HG03575 (cell line): ENCODE measurements around the gene PTPRG.

ENCODE experiments used
- ATAC-seq: cut with Tn5 transposase; IDR thresholded peaks from one replicate; pipeline ENCODE4 v1.9.1; 2021; ENCODE audit not compliant: unreplicated experiment, insufficient number of reproducible peaks, low FRiP score; ENCODE audit errors: extremely low read depth

The PTPRG gene

GRCh38 chr3:61637088-61638051, 76.0 kb downstream of the PTPRG start:
- ATAC-seq, result no peak

DNA sequence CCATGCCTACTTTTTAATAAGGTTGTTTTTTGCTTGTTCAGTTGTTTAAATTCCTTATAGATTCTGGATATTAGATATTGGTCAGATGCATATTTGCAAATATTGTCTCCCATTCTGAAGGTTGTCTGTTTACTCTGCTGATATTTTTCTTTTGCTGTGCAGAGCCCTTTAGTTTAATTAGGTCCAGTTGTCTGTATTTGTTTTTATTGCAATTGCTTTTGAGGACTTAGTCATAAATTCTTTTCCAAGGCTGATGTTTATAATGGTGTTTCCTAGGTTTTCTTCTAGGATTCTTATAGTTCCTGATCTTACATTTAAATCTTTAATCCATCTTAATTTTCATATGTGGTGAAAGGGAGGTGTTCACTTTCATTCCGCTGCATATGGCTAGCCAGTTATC, 77.4 kb downstream of the PTPRG start:
- no peak for ATAC-seq

GRCh38 chr3:61639991-61640390, 78.6 kb downstream of the PTPRG start:
- no peak for ATAC-seq

- no peak for ATAC-seq
Observed at GRCh38 chr3:61645148-61645547, 83.8 kb downstream of the PTPRG start.

GRCh38 chr3:61646360-61646759, 85.0 kb downstream of the PTPRG start:
- no peak for ATAC-seq

DNA sequence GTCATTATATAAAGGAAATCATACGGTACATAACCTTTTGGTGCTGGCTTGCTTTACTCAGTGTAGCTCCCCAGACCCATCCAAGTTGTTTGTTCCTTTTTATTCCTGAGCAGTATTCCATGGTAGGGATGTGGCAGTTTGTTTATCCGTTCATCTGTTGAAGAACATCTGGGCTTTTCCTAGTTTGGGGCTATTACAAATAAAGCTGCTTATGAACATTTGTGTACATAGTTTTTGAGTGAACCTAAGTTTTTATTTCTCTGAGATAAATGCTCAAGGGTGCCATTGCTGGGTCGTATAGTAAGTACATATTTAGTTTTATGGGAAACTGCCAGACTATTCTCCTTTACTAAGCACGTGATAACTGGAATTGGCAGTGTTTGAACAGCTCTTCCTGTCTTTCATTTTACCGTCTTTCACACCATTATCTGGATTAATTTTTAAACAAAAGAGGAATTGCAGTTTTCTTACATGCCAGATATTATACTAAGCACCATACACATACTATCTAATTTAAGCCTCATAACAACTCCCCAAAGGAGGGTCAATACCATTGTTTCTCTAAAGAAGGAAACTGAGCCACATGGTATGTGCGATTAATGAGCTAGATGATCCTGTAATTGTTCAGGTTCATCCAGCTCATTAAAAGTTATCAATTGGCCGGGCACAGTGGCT, 85.6 kb downstream of the PTPRG start:
- no peak for ATAC-seq

DNA sequence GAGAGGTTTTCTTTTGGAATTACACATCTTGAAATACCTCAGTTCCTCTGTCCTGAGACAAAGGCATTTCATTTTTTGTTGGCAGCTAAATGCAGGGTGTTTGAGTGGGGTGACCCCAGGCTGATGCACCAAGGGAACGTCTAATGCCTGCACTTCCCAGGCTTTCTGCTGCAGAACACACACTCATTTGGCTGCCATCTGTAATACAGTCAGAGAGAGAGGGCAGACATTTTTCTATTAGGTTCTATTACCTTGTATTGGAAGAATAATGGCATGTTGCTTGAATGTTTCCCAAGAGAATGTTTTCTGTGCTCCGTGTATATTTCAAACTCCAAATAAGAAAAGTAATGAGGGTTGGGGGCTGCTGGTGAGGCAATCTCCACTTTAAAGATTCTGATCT, 87.1 kb downstream of the PTPRG start:
- no peak for ATAC-seq

- ATAC-seq, result no peak
Observed at GRCh38 chr3:61649381-61650170, 88.2 kb downstream of the PTPRG start.

- ATAC-seq, result no peak
Observed at GRCh38 chr3:61650276-61650675, 88.9 kb downstream of the PTPRG start.

GRCh38 chr3:61650719-61651410, 89.5 kb downstream of the PTPRG start:
- no peak for ATAC-seq

GRCh38 chr3:61657689-61658088, 96.3 kb downstream of the PTPRG start:
- ATAC-seq, result no peak

GRCh38 chr3:61662861-61663260, 101.5 kb downstream of the PTPRG start:
- ATAC-seq, result no peak

GRCh38 chr3:61663356-61664104, 102.2 kb downstream of the PTPRG start:
- ATAC-seq, result no peak

- no peak for ATAC-seq
Observed at GRCh38 chr3:61664105-61664482, 102.7 kb downstream of the PTPRG start.

DNA sequence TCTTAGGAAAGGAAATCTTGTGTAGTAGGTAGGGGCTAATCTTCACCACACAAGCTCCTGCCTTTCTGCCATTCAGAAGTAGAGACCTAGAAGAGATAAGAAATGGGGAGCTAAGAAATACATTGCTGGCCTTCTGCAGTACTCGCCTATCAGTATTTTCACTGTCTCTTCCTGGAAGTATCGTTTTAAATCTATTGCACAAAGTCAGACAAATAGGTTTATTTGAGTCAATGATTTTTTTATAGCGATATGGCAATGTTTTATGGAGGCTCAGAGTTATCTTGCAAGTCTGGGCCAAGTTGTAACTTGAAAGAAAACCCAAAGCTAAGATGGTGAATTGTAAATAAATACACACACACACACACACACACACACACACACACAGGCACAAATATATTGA, 103.8 kb downstream of the PTPRG start:
- no peak for ATAC-seq

DNA sequence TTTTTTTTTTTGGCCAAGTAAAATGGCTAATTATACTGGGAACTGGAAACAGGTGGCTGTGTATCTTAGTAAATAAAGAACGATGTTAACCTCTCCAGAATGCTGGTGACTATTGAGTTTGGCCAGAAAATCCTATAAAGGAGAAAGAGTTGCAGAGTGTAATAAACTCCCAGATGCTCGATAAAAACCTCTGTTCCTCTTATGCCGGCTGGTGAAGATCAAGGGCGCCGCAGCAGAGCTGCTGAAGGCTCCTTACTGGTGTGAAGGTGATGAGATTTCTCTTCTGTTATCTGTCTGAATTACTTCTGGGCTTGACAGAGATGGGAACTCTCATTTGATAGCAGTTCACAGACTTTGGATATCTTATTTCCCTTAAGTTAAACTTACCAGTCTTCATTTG, 104.6 kb downstream of the PTPRG start:
- no peak for ATAC-seq

DNA sequence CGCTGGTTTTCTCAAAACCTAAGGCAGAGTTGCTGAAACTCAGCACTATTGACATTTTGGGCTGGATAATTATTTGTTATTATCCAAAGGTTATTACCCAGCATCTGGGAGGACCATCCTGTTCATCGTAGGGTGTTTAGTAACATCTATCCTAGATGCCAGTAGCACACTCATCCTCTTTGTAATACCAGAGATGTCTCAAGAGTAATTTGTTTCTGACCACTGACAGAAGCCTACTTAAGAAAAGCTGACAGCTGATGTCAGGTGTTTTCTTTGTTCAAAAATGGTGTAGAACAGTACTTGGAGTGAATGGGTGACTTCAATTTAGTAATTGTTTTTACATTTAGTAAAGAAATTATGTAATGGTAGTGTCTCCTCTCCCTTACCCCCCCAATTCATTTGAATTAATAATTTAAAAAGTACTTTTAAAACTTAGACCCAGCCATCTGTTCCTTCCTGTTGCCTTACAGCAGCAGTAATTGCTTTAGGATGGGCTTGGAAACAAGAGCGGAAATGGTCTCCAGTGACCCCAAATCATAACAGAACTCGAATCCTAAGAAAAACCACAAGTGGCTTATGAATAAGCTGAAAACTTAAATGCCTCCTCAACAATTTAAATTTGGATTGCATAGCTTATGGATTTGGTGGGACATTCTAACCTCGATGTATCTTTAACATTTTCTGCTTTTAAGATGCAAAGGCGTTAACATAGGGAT, 105.4 kb downstream of the PTPRG start:
- no peak for ATAC-seq

GRCh38 chr3:61667383-61667782, 106.0 kb downstream of the PTPRG start:
- ATAC-seq, result no peak
